Peyer's patch (tissue), 4 donors: Measurements from ENCODE around the gene RAB3GAP1. TPM values are rescaled to one million over a fixed set of nuclear protein-coding genes. Genes with fewer than 3 reads are reported as not detected.

ENCODE experiments used
- DNase-seq, 3 donors: peaks; one replicate each; pipeline ENCODE4 v3.0.0-alpha.2; 2017 to 2019
- H3K27ac ChIP-seq, 4 donors: fragments of 200-600 bp; sonication (generic); one replicate each; pipeline ENCODE4 v1.5.1; 2016 to 2019
- H3K27me3 ChIP-seq, 2 donors: fragments of 200-600 bp; sonication (generic); one replicate each; pipeline ENCODE4 v1.5.1; 2019
- H3K36me3 ChIP-seq, 3 donors: fragments of 200-600 bp; sonication (generic); one replicate each; pipeline ENCODE4 v1.5.1; 2016 to 2019
- H3K4me1 ChIP-seq, 4 donors: fragments of 200-600 bp; sonication (generic); one replicate each; pipeline ENCODE4 v1.5.1; 2016 to 2019
- H3K4me3 ChIP-seq, 4 donors: fragments of 200-600 bp; sonication (generic); 1 replicate in 3 of 4; 2 replicates in 1 of 4; pipeline ENCODE4 v1.5.1; 2016 to 2019; ENCODE audit warnings: mild to moderate bottlenecking in 1 of 4
- H3K9me3 ChIP-seq, 4 donors: fragments of 200-600 bp; sonication (generic); one replicate each; pipeline ENCODE4 v1.5.1; 2016 to 2019; ENCODE audit warnings: mild to moderate bottlenecking in 1 of 4
- POLR2A ChIP-seq, 2 donors: fragments of 450-650 bp; IDR thresholded peaks; one replicate each; pipeline ENCODE4 v1.5.1; 2017; ENCODE audit warnings: antibody characterized with exemption in 2 of 2, mild to moderate bottlenecking in 2 of 2, moderate library complexity in 2 of 2
- total RNA-seq, 4 donors: library from RNA; depleted of rRNA; stranded (reverse); fragments of >200 nt; gene quantifications; one replicate each; pipeline ENCODE4 v1.1.0, GENCODE V29; 2016
- TF ChIP-seq, protein P1 (sequence below), 6 experiments: fragments of 450-650 bp in 4 of 6; fragments of 200-600 bp in 2 of 6; sonication (generic) in 1 of 6; IDR thresholded peaks; one replicate each; pipeline ENCODE4 v1.5.1; 2017 to 2019; ENCODE audit warnings: antibody characterized with exemption in 6 of 6, mild to moderate bottlenecking in 3 of 6, moderate library complexity in 1 of 6

RAB3GAP1 gene
- total RNA-seq, 4 donors from 2014 or later = 34.5 to 89.1 (median 43.0) TPM

DNA sequence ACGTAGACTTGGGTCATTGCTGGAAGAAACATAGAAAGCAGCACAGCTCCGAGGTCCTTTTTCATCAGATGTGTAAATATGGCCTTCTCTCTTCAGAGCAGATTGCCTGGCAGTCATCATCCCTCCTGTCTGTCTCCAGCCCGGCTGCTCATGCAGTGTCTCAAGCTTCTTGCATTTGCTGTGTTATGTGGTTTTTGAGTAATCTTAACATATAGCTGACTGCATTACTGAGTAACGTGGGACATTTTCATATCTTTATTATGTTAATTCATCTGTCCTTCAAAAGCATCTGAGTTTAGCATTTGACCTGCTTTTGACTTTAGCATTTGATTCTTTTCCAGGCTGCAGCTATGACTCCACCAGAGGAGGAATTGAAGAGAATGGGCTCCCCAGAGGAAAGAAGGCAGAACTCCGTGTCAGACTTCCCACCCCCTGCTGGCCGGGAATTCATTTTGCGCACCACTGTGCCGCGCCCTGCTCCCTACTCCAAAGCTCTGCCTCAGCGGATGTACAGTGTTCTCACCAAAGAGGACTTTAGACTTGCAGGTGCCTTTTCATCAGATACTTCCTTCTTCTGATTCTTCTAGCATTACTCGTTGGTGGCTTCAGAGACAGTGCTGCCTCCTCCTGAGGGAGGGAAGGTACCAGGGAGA, 116.2 kb downstream of the RAB3GAP1 start:
- H3K27ac ChIP-seq = peak overlapping the region in 1 of 4 donors; percentile 8
- H3K36me3 ChIP-seq = peaks cover 0 to 73% (median 0%) of the 10 kb centered on the region in 3 donors
- peak in 2 of 3 donors; percentile 63 to 69 for DNase-seq
- no peaks in the 10 kb centered on the region for H3K27me3 ChIP-seq
- no peak overlapping the region for H3K4me3 ChIP-seq
- no peaks in the 10 kb centered on the region for H3K4me1 ChIP-seq
- no peaks in the 10 kb centered on the region for H3K9me3 ChIP-seq
- TF ChIP-seq, protein P1, sequence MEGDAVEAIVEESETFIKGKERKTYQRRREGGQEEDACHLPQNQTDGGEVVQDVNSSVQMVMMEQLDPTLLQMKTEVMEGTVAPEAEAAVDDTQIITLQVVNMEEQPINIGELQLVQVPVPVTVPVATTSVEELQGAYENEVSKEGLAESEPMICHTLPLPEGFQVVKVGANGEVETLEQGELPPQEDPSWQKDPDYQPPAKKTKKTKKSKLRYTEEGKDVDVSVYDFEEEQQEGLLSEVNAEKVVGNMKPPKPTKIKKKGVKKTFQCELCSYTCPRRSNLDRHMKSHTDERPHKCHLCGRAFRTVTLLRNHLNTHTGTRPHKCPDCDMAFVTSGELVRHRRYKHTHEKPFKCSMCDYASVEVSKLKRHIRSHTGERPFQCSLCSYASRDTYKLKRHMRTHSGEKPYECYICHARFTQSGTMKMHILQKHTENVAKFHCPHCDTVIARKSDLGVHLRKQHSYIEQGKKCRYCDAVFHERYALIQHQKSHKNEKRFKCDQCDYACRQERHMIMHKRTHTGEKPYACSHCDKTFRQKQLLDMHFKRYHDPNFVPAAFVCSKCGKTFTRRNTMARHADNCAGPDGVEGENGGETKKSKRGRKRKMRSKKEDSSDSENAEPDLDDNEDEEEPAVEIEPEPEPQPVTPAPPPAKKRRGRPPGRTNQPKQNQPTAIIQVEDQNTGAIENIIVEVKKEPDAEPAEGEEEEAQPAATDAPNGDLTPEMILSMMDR (IDR thresholded peaks at IDR 0.05) = peak in 4 of 6 experiments; percentile 12 to 60 (median 49)
- TF ChIP-seq POLR2A (IDR thresholded peaks at IDR 0.05) = no peak

GRCh38 chr2:135169900-135170753, 118.0 kb downstream of the RAB3GAP1 start:
- H3K27me3 ChIP-seq = no peaks in the 10 kb centered on the region
- H3K36me3 ChIP-seq = peaks cover 0 to 58% (median 0%) of the 10 kb centered on the region in 3 donors
- no peak overlapping the region for H3K4me3 ChIP-seq
- H3K4me1 ChIP-seq = no peaks in the 10 kb centered on the region
- H3K9me3 ChIP-seq = no peaks in the 10 kb centered on the region
- no peak overlapping the region for H3K27ac ChIP-seq
- TF ChIP-seq, protein P1 (IDR thresholded peaks at IDR 0.05) = no peak
- TF ChIP-seq POLR2A (IDR thresholded peaks at IDR 0.05) = no peak
- no peak for DNase-seq

DNA sequence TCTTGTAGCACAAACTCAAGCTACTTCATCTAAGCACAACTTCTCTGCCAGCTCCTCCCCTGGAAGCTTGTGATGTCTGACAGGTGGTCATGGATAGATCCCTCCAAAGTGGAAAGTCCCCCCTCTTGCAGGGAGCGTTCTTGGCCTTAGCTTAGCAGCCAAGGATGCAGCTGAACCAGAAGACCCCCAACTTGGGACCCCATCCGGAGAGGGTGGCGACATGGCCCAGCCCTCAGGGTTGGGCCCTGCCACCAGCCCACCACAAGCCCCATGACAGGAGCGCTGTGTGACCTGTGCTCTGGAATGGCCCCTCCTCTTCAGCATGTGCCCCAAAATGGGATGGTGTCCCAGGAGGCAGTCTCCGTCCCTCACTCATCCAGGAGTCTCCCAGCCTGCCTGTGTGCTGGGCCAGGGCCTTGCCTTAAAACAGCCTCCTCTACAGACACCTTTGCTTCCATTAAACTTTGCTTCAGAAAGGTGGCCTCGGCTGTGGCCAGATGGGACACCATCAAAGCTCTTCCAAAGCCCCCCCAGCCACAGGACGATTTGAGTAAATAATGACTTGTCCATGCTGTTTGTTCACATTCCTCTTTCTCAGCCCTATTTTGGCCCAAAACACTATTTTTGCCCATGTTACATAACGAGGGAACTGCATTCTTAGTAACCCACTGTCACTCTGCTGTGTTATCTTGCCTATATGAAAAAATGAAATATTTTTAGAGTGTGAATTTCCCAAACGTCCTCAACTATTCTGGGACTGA, 122.1 kb downstream of the RAB3GAP1 start:
- no peaks in the 10 kb centered on the region for H3K4me1 ChIP-seq
- DNase-seq = no peak
- H3K27me3 ChIP-seq = no peaks in the 10 kb centered on the region
- H3K9me3 ChIP-seq = no peaks in the 10 kb centered on the region
- H3K4me3 ChIP-seq = no peak overlapping the region
- TF ChIP-seq POLR2A (IDR thresholded peaks at IDR 0.05) = no peak
- TF ChIP-seq, protein P1 (IDR thresholded peaks at IDR 0.05) = no peak
- H3K27ac ChIP-seq = no peak overlapping the region
- peaks cover 0 to 44% (median 0%) of the 10 kb centered on the region in 3 donors for H3K36me3 ChIP-seq

- Histone ChIP-seq H3K9me3 (no peaks in the 10 kb centered on the region), H3K27me3 (no peaks in the 10 kb centered on the region), H3K4me1 (no peaks in the 10 kb centered on the region), H3K27ac (no peak overlapping the region), H3K4me3 (no peak overlapping the region), H3K36me3 (peaks cover 0 to 39% (median 0%) of the 10 kb centered on the region in 3 donors)
- no peak for DNase-seq
- TF ChIP-seq POLR2A (IDR thresholded peaks at IDR 0.05) = no peak
- TF ChIP-seq, protein P1 (IDR thresholded peaks at IDR 0.05) = no peak
Measured at GRCh38 chr2:135174810-135175093, 122.7 kb downstream of the RAB3GAP1 start.

DNA sequence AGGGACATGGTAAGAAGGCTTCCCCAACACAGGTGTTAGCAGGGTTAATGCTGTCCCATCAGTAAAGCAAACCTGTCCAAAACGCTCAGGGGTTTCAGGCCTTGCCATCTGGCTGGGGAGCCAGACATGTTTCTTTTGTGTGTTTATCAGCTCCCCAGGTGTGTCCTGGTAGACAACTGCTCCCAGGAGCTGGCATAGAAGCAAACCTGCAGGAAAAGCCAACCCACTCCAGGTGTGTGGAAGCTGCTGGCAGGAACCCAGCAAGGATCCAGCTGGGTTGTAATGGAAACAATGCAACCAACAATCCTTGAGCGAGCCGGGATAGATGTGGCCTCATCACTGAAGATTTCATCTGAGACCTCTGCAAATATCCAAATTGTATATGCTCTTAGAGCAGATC, 123.1 kb downstream of the RAB3GAP1 start:
- no peak for DNase-seq
- Histone ChIP-seq H3K27ac (no peak overlapping the region), H3K4me3 (no peak overlapping the region), H3K9me3 (no peaks in the 10 kb centered on the region), H3K4me1 (no peaks in the 10 kb centered on the region), H3K27me3 (no peaks in the 10 kb centered on the region), H3K36me3 (peaks cover 0 to 34% (median 0%) of the 10 kb centered on the region in 3 donors)
- TF ChIP-seq, protein P1 (IDR thresholded peaks at IDR 0.05) = no peak
- TF ChIP-seq POLR2A (IDR thresholded peaks at IDR 0.05) = no peak
